ENCODE measurements around the gene SPA17. TPM values are rescaled to one million over a fixed set of nuclear protein-coding genes. Genes with fewer than 3 reads are reported as not detected.

Gene SPA17
- total and polyA plus RNA-seq, 2 of the 4 experiments (the other 2 are of a cell fraction), result 9.9 to 10.6 TPM

DNA sequence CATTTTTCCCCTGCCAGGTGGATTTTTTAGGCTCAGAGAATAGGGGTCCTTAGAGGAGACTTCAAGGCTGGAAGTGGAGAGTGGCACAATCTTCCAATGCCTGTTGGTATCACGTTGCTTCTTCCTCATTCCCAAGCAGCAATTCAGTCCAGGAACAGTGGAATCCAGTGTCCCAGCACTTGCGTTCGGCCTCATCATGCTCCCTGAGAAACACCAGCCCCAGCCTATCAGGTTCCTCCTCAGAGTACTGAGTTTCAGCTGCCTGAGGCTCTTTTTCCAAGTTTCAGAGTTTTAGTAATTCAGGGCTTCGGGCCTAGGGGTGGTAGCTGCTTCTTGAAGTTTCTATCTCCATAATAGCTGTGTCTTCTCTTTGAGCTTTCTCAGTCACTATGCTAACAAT lies 34.1 kb downstream of the SPA17 start:
- Histone ChIP-seq H2AK5ac (ENCODE audit: low read depth, low read length) (no peak overlapping the region), H2BK15ac (ENCODE audit: low read depth, low read length) (no peak overlapping the region), H3K4ac (ENCODE audit: low read depth, low read length) (no peak overlapping the region), H4K20me1 (ENCODE audit: insufficient read depth, low read length) (no peaks in the 10 kb centered on the region), H4K8ac (ENCODE audit: low read depth in 2 of 2, low read length in 2 of 2) (no peak overlapping the region), H3K4me2 (ENCODE audit: low read depth, low read length) (no peak overlapping the region), H3K27ac (ENCODE audit: insufficient read depth, low read length) (no peak overlapping the region), H3K9ac (ENCODE audit: low read depth, low read length) (no peak overlapping the region), H3K4me1 (ENCODE audit: control insufficient read depth, insufficient read depth, low read length) (no peaks in the 10 kb centered on the region), H4K5ac (ENCODE audit: low read depth, low read length) (no peak overlapping the region), H2BK120ac (ENCODE audit: low read depth, low read length) (no peak overlapping the region), H3K36me3 (ENCODE audit: control insufficient read depth, insufficient read depth, low read length) (no peaks in the 10 kb centered on the region), H2BK20ac (ENCODE audit: low read depth, low read length) (no peak overlapping the region), H3K27me3 (ENCODE audit: control insufficient read depth, insufficient read depth, low read length) (peaks cover 8% of the 10 kb centered on the region), H3K9me3 (ENCODE audit: control insufficient read depth, insufficient read depth, low read length) (peaks cover 6% of the 10 kb centered on the region; the same call in 1 of the 2 replicates), H2BK5ac (ENCODE audit: low read depth, low read length, poor library complexity, severe bottlenecking) (no peak overlapping the region), H3K9me1 (ENCODE audit: insufficient read depth, low read length) (no peaks in the 10 kb centered on the region), H3K56ac (ENCODE audit: extremely low read depth, insufficient read depth, low read length) (no peak overlapping the region), H3K14ac (replicated peaks; ENCODE audit: low read depth, low read length) (no peak overlapping the region), H3K4me3 (ENCODE audit: insufficient read depth, low read depth, low read length) (no peak overlapping the region), H3K23ac (ENCODE audit: low read depth, low read length) (no peak overlapping the region), H2AK9ac (replicated peaks; ENCODE audit: low read depth, low read length, poor library complexity) (no peak overlapping the region), H3K18ac (ENCODE audit: low read depth, low read length) (no peak overlapping the region), H2AFZ (replicated peaks; ENCODE audit: low read length, poor library complexity) (no peak overlapping the region), H3K79me1 (ENCODE audit: low read depth in 1 of 2, low read length in 2 of 2) (no peaks in the 10 kb centered on the region), H4K91ac (ENCODE audit: insufficient read depth, low read depth, low read length) (no peak overlapping the region)
- CTCF ChIA-PET, result no interaction called here
- DNase-seq (no peak), ATAC-seq (ENCODE audit: low read depth) (no peak)
- no CpG with 5 or more reads among the region's 4 CpGs for whole genome bisulfite sequencing, 2 experiments (ENCODE audit: extremely low coverage in 2 of 2, insufficient read length in 1 of 2)
- intact Hi-C loops (cut with micrococcal nuclease) (no loop called here), dilution Hi-C loops (cut with HindIII; ENCODE audit: low sequenced_read_pairs, unreplicated experiment) (no loop called here), in situ Hi-C loops (cut with MboI; ENCODE audit: low sequenced_read_pairs) (no loop called here)
- TF ChIP-seq CHD1 (IDR thresholded peaks at IDR 0.05; ENCODE audit: low read depth, low read length) (no peak), MAZ (IDR thresholded peaks at IDR 0.05; ENCODE audit: borderline replicate concordance, low read depth, low read length) (no peak), POLR2A (IDR thresholded peaks at IDR 0.05; ENCODE audit: low read depth, low read length) (no peak), RCOR1 (IDR thresholded peaks at IDR 0.05; ENCODE audit: insufficient replicate concordance, low read length) (no peak)
- TF ChIP-seq, protein P1, sequence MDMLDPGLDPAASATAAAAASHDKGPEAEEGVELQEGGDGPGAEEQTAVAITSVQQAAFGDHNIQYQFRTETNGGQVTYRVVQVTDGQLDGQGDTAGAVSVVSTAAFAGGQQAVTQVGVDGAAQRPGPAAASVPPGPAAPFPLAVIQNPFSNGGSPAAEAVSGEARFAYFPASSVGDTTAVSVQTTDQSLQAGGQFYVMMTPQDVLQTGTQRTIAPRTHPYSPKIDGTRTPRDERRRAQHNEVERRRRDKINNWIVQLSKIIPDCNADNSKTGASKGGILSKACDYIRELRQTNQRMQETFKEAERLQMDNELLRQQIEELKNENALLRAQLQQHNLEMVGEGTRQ (IDR thresholded peaks at IDR 0.05; ENCODE audit: low read depth, low read length), result no peak
- TF ChIP-seq, protein P2, sequence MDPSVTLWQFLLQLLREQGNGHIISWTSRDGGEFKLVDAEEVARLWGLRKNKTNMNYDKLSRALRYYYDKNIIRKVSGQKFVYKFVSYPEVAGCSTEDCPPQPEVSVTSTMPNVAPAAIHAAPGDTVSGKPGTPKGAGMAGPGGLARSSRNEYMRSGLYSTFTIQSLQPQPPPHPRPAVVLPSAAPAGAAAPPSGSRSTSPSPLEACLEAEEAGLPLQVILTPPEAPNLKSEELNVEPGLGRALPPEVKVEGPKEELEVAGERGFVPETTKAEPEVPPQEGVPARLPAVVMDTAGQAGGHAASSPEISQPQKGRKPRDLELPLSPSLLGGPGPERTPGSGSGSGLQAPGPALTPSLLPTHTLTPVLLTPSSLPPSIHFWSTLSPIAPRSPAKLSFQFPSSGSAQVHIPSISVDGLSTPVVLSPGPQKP (IDR thresholded peaks at IDR 0.05; ENCODE audit: borderline replicate concordance, low read depth, low read length), result no peak
- BruUV-seq (replicated peaks), result no TSS peak
- POLR2A ChIA-PET (ENCODE audit: unreplicated experiment), result no interaction called here
